Measurements from ENCODE around the gene TMOD3. TPM values are rescaled to one million over a fixed set of nuclear protein-coding genes. Genes with fewer than 3 reads are reported as not detected.
A peak's percentile ranks its signal among the peaks of the same experiment; 100 is the strongest.
"Not testable (repeated sequence)": the region's sequence is repeated elsewhere in the genome, so short reads cannot be mapped to it uniquely, and the experiment has no call there.

TMOD3 gene
- polyA plus RNA-seq (2014; cell fraction: cytosol; rRNA removed): 12.3 and 12.5 TPM in 2 replicates
- 3.1 and 11.6 TPM in 2 replicates for polyA plus RNA-seq (2014; cell fraction: nucleus; rRNA removed)

GRCh38 chr15:51829376-51830275 lies at the start of gene TMOD3:
TMOD3 (plus strand) TSS chr15:51829653; CDS start chr15:51862885, 33,232 bp downstream.
- peak; percentile 92 for DNase-seq (ENCODE audit: low spot score)

- no peak for DNase-seq (ENCODE audit: low spot score)
Observed at GRCh38 chr15:51780636-51781035, 48.8 kb upstream of the TMOD3 start.

GRCh38 chr15:51781506-51781905 lies 47.9 kb upstream of the TMOD3 start:
- DNase-seq (ENCODE audit: low spot score): no peak

GRCh38 chr15:51782357-51782896 lies 47.0 kb upstream of the TMOD3 start:
- DNase-seq (ENCODE audit: low spot score): no peak

GRCh38 chr15:51783967-51784366 lies 45.5 kb upstream of the TMOD3 start:
- DNase-seq (ENCODE audit: low spot score): no peak

GRCh38 chr15:51787130-51787529 lies 42.3 kb upstream of the TMOD3 start:
- DNase-seq (ENCODE audit: low spot score): not testable (repeated sequence)

GRCh38 chr15:51792474-51792873 lies 37.0 kb upstream of the TMOD3 start:
- not testable (repeated sequence) for DNase-seq (ENCODE audit: low spot score)

- DNase-seq (ENCODE audit: low spot score): no peak
Observed at GRCh38 chr15:51793521-51794305, 35.7 kb upstream of the TMOD3 start.

GRCh38 chr15:51796847-51797401 lies 32.5 kb upstream of the TMOD3 start:
- DNase-seq (ENCODE audit: low spot score): no peak

GRCh38 chr15:51798281-51798680 lies 31.2 kb upstream of the TMOD3 start:
- DNase-seq (ENCODE audit: low spot score): no peak

GRCh38 chr15:51799282-51800252 lies 29.9 kb upstream of the TMOD3 start:
- peak; percentile 30 for DNase-seq (ENCODE audit: low spot score)

GRCh38 chr15:51801391-51801835 lies 28.0 kb upstream of the TMOD3 start:
- DNase-seq (ENCODE audit: low spot score): peak; percentile 80

GRCh38 chr15:51802593-51802992 lies 26.9 kb upstream of the TMOD3 start:
- DNase-seq (ENCODE audit: low spot score): no peak

- no peak for DNase-seq (ENCODE audit: low spot score)
Observed at GRCh38 chr15:51803965-51804364, 25.5 kb upstream of the TMOD3 start.

GRCh38 chr15:51806123-51806522 lies 23.3 kb upstream of the TMOD3 start:
- DNase-seq (ENCODE audit: low spot score): no peak

GRCh38 chr15:51809457-51809856 lies 20.0 kb upstream of the TMOD3 start:
- no peak for DNase-seq (ENCODE audit: low spot score)

GRCh38 chr15:51812598-51812997 lies 16.9 kb upstream of the TMOD3 start:
- no peak for DNase-seq (ENCODE audit: low spot score)

- no peak for DNase-seq (ENCODE audit: low spot score)
Observed at GRCh38 chr15:51814606-51815005, 14.8 kb upstream of the TMOD3 start.

GRCh38 chr15:51816611-51817010 lies 12.8 kb upstream of the TMOD3 start:
- DNase-seq (ENCODE audit: low spot score): no peak

GRCh38 chr15:51818150-51818549 lies 11.3 kb upstream of the TMOD3 start:
- no peak for DNase-seq (ENCODE audit: low spot score)
